HCT116 (cell line): ENCODE measurements around the gene CREB3L1.

ENCODE experiments used
- CEBPB ChIP-seq: IDR thresholded peaks from 2 replicates; pipeline ENCODE4 v1.6.1; 2012; ENCODE audit warnings: low read depth
- ELF1 ChIP-seq: IDR thresholded peaks from 2 replicates; pipeline ENCODE4 v1.6.1; 2012; ENCODE audit warnings: low read depth, borderline replicate concordance
- EZH2 ChIP-seq: fragments of 200-600 bp; sonication (generic); IDR thresholded peaks from 2 replicates; pipeline ENCODE4 v1.6.1; 2017; ENCODE audit warnings: antibody characterized with exemption, mixed run types
- EZH2phosphoT487 ChIP-seq: fragments of 200-600 bp; IDR thresholded peaks from 2 replicates; pipeline ENCODE4 v1.6.1; 2018; ENCODE audit warnings: antibody characterized with exemption, borderline replicate concordance
- JUND ChIP-seq: IDR thresholded peaks from 2 replicates; pipeline ENCODE4 v1.6.1; 2012
- POLR2A ChIP-seq: IDR thresholded peaks from 2 replicates; pipeline ENCODE4 v1.7.0; 2011; ENCODE audit warnings: borderline replicate concordance; ENCODE audit not compliant: insufficient read depth, insufficient read length; ENCODE audit errors: extremely low read depth
- POLR2AphosphoS5 ChIP-seq: IDR thresholded peaks from 2 replicates; pipeline ENCODE4 v1.6.1; 2011; ENCODE audit warnings: mild to moderate bottlenecking, low read depth, low read length, moderate library complexity
- SIN3A ChIP-seq: IDR thresholded peaks from 2 replicates; pipeline ENCODE4 v1.6.1; 2012; ENCODE audit warnings: low read depth
- ZNF274 ChIP-seq: fragments of 200-500 bp; sonication (Bioruptor generic); IDR thresholded peaks from 2 replicates; pipeline ENCODE4 v1.6.1; 2014; ENCODE audit warnings: mild to moderate bottlenecking, low read depth, low read length, inconsistent platforms
- TF ChIP-seq, protein P1 (sequence below): IDR thresholded peaks from 2 replicates; pipeline ENCODE4 v1.6.1; 2012; ENCODE audit warnings: low read depth
- TF ChIP-seq, protein P2 (sequence below), 3 experiments: fragments of 200-600 bp in 1 of 3; sonication (generic) in 1 of 3; IDR thresholded peaks in 2 of 3; conservative IDR thresholded peaks in 1 of 3; 2 replicates each; pipeline ENCODE4 v1.5.1; 2012 to 2017; ENCODE audit warnings: low read depth in 2 of 3, low read length in 2 of 3, antibody characterized with exemption in 1 of 3, borderline replicate concordance in 1 of 3, control low read depth in 1 of 3, mild to moderate bottlenecking in 1 of 3, mixed read lengths in 1 of 3, mixed run types in 1 of 3, moderate library complexity in 1 of 3; ENCODE audit not compliant: insufficient read depth in 1 of 3
- TF ChIP-seq, protein P3 (sequence below): IDR thresholded peaks from 2 replicates; pipeline ENCODE4 v1.6.1; 2012
- TF ChIP-seq, protein P4 (sequence below): IDR thresholded peaks from 2 replicates; pipeline ENCODE4 v1.6.1; 2012

DNA sequence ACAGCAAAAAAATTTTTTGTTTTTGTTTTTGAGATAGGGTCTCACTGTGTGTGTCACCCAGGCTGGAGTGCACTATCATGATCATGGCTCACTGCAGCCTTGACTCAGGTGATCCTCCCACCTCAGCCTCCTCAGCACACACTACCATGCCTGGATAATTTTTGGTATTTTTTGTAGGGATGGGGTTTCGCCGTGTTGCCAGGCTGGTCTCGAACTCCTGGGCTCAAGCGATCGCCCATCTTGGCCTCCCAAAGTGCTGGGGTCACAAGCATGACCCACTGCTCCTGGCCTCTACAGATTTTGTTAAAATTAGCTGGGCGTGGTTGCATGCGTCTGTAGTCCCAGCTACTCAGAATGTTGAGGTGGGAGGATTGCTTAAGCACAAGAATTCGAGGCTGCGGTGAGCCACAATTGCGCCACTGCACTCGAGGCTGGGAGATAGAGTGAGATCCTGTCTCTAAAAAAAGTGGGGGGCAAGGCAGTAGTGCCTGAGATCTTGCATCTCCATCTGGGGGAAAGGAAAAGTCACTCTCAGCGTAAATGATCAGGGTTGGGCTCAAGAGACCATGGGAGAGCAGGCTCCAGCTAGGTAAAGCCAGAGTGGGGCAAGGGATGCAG lies 59.2 kb downstream of the CREB3L1 start:
- TF ChIP-seq CEBPB, result no peak
- no peak for TF ChIP-seq EZH2
- TF ChIP-seq, protein P1, sequence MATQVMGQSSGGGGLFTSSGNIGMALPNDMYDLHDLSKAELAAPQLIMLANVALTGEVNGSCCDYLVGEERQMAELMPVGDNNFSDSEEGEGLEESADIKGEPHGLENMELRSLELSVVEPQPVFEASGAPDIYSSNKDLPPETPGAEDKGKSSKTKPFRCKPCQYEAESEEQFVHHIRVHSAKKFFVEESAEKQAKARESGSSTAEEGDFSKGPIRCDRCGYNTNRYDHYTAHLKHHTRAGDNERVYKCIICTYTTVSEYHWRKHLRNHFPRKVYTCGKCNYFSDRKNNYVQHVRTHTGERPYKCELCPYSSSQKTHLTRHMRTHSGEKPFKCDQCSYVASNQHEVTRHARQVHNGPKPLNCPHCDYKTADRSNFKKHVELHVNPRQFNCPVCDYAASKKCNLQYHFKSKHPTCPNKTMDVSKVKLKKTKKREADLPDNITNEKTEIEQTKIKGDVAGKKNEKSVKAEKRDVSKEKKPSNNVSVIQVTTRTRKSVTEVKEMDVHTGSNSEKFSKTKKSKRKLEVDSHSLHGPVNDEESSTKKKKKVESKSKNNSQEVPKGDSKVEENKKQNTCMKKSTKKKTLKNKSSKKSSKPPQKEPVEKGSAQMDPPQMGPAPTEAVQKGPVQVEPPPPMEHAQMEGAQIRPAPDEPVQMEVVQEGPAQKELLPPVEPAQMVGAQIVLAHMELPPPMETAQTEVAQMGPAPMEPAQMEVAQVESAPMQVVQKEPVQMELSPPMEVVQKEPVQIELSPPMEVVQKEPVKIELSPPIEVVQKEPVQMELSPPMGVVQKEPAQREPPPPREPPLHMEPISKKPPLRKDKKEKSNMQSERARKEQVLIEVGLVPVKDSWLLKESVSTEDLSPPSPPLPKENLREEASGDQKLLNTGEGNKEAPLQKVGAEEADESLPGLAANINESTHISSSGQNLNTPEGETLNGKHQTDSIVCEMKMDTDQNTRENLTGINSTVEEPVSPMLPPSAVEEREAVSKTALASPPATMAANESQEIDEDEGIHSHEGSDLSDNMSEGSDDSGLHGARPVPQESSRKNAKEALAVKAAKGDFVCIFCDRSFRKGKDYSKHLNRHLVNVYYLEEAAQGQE, result no peak
- TF ChIP-seq ELF1, result no peak
- no peak for TF ChIP-seq POLR2AphosphoS5
- no peak for TF ChIP-seq POLR2A
- TF ChIP-seq, protein P2, sequence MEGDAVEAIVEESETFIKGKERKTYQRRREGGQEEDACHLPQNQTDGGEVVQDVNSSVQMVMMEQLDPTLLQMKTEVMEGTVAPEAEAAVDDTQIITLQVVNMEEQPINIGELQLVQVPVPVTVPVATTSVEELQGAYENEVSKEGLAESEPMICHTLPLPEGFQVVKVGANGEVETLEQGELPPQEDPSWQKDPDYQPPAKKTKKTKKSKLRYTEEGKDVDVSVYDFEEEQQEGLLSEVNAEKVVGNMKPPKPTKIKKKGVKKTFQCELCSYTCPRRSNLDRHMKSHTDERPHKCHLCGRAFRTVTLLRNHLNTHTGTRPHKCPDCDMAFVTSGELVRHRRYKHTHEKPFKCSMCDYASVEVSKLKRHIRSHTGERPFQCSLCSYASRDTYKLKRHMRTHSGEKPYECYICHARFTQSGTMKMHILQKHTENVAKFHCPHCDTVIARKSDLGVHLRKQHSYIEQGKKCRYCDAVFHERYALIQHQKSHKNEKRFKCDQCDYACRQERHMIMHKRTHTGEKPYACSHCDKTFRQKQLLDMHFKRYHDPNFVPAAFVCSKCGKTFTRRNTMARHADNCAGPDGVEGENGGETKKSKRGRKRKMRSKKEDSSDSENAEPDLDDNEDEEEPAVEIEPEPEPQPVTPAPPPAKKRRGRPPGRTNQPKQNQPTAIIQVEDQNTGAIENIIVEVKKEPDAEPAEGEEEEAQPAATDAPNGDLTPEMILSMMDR (IDR thresholded peaks at IDR 0.05 in 2 of 3, conservative IDR thresholded peaks at IDR 0.05 in 1 of 3; ENCODE audit: borderline replicate concordance in 1 of 3, insufficient read depth in 1 of 3, low read depth in 2 of 3, low read length in 2 of 3), result no peak
- TF ChIP-seq JUND, result no peak
- TF ChIP-seq, protein P3, sequence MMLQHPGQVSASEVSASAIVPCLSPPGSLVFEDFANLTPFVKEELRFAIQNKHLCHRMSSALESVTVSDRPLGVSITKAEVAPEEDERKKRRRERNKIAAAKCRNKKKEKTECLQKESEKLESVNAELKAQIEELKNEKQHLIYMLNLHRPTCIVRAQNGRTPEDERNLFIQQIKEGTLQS, result no peak
- no peak for TF ChIP-seq ZNF274
- TF ChIP-seq, protein P4, sequence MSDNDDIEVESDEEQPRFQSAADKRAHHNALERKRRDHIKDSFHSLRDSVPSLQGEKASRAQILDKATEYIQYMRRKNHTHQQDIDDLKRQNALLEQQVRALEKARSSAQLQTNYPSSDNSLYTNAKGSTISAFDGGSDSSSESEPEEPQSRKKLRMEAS, result no peak
- no peak for TF ChIP-seq EZH2phosphoT487
- no peak for TF ChIP-seq SIN3A
